ENCODE results near the gene BOD1L1.

DNA sequence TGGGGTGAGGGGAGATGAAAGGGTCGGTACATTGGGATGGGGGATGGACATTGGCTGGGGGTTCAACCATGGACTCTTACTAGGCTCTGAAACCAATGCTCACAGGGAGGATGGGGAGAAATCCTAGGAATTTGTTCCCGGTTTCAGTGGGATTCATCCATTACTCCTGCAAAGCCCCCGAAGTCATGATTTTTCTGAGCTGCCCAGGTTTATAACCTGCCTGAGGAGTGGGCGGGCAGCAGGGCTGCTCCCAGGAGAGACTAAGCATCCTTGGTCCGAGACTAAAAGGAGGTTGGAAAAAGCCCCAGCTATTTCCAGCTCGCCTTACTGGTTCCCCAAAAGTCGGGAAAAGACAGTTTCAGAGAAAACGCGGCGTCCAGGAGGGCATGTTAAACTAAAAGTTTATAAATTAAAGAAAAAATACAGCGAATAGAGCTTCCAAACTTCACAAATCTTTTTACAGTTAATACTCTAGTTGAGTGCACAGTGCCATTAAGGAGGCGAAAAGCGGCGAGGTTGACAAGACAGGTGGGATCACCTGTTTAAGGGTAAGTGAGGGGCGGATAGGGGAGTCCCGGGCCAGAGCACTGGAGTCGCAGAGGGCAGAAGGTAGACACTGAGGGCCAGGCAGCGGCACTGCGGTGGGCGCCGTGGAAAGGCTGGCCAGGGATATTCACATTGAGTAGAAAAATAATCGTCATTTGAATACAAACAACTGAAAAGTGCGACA is 86.9 kb downstream of the BOD1L1 start:
- TF ChIP-seq EZH2phosphoT487 (IDR thresholded peaks at IDR 0.05; ENCODE audit: insufficient read depth, low read depth): no peak
- no peak for TF ChIP-seq EZH2 (IDR thresholded peaks at IDR 0.05; ENCODE audit: insufficient read depth, poor library complexity, severe bottlenecking)
